ENCODE results near the gene BNC2. TPM values are rescaled to one million over a fixed set of nuclear protein-coding genes. Genes with fewer than 3 reads are reported as not detected.

BNC2 gene
- total and polyA plus RNA-seq, 2 of the 4 experiments (the other 2 are of a cell fraction): 15.5 to 45.2 TPM

GRCh38 chr9:16460696-16461095 lies 409.8 kb downstream of the BNC2 start:
- Histone ChIP-seq H2AFZ (replicated peaks; ENCODE audit: low read length, poor library complexity) (no peak overlapping the region), H2BK5ac (ENCODE audit: low read depth, low read length, poor library complexity, severe bottlenecking) (no peak overlapping the region), H3K79me1 (ENCODE audit: low read depth in 1 of 2, low read length in 2 of 2) (peaks cover 35 to 53% of the 10 kb centered on the region in 2 experiments), H3K18ac (ENCODE audit: low read depth, low read length) (no peak overlapping the region), H3K4me3 (ENCODE audit: insufficient read depth, low read depth, low read length) (no peak overlapping the region), H3K9me1 (ENCODE audit: insufficient read depth, low read length) (peaks cover 18% of the 10 kb centered on the region), H2BK120ac (ENCODE audit: low read depth, low read length) (no peak overlapping the region), H2AK5ac (ENCODE audit: low read depth, low read length) (no peak overlapping the region), H2BK15ac (ENCODE audit: low read depth, low read length) (no peak overlapping the region), H2AK9ac (replicated peaks; ENCODE audit: low read depth, low read length, poor library complexity) (no peak overlapping the region), H4K20me1 (ENCODE audit: insufficient read depth, low read length) (peaks cover 4% of the 10 kb centered on the region; the same call in 1 of the 2 replicates), H3K23ac (ENCODE audit: low read depth, low read length) (no peak overlapping the region), H3K4me2 (ENCODE audit: low read depth, low read length) (no peak overlapping the region), H3K4ac (ENCODE audit: low read depth, low read length) (no peak overlapping the region), H4K8ac (ENCODE audit: low read depth in 2 of 2, low read length in 2 of 2) (no peak overlapping the region), H3K27ac (ENCODE audit: insufficient read depth, low read length) (no peak overlapping the region), H3K4me1 (ENCODE audit: control insufficient read depth, insufficient read depth, low read length) (peaks cover 11% of the 10 kb centered on the region), H3K9me3 (ENCODE audit: control insufficient read depth, insufficient read depth, low read length) (no peaks in the 10 kb centered on the region), H3K56ac (ENCODE audit: extremely low read depth, insufficient read depth, low read length) (no peak overlapping the region), H3K27me3 (ENCODE audit: control insufficient read depth, insufficient read depth, low read length) (no peaks in the 10 kb centered on the region), H4K91ac (ENCODE audit: insufficient read depth, low read depth, low read length) (no peak overlapping the region), H3K14ac (replicated peaks; ENCODE audit: low read depth, low read length) (no peak overlapping the region), H2BK20ac (ENCODE audit: low read depth, low read length) (no peak overlapping the region), H4K5ac (ENCODE audit: low read depth, low read length) (no peak overlapping the region), H3K9ac (ENCODE audit: low read depth, low read length) (no peak overlapping the region), H3K36me3 (ENCODE audit: control insufficient read depth, insufficient read depth, low read length) (no peaks in the 10 kb centered on the region)
- intact Hi-C loops (cut with micrococcal nuclease) (no loop called here), dilution Hi-C loops (cut with HindIII; ENCODE audit: low sequenced_read_pairs, unreplicated experiment) (no loop called here), in situ Hi-C loops (cut with MboI; ENCODE audit: low sequenced_read_pairs) (no loop called here)
- no TSS peak for BruUV-seq (replicated peaks)
- DNase-seq: no peak
- WGBS, 2 experiments (ENCODE audit: extremely low coverage in 2 of 2, insufficient read length in 1 of 2): 94% methylated on average over 3 of the region's 6 CpGs; no CpG with 5 or more reads in 1 of the 2 experiments
- no peak for ATAC-seq (ENCODE audit: low read depth)
- TF ChIP-seq MAZ (IDR thresholded peaks at IDR 0.05; ENCODE audit: borderline replicate concordance, low read depth, low read length): no peak
- no peak for TF ChIP-seq POLR2A (IDR thresholded peaks at IDR 0.05; ENCODE audit: low read depth, low read length)
- TF ChIP-seq RFX5 (IDR thresholded peaks at IDR 0.05; ENCODE audit: low read depth, low read length): no peak
- no peak for TF ChIP-seq BHLHE40 (IDR thresholded peaks at IDR 0.05; ENCODE audit: low read depth, low read length)
- TF ChIP-seq SMC3 (IDR thresholded peaks at IDR 0.05; ENCODE audit: low read depth, low read length): no peak
- no peak for TF ChIP-seq MXI1 (IDR thresholded peaks at IDR 0.05; ENCODE audit: borderline replicate concordance, low read depth, low read length)
- TF ChIP-seq, protein P1, sequence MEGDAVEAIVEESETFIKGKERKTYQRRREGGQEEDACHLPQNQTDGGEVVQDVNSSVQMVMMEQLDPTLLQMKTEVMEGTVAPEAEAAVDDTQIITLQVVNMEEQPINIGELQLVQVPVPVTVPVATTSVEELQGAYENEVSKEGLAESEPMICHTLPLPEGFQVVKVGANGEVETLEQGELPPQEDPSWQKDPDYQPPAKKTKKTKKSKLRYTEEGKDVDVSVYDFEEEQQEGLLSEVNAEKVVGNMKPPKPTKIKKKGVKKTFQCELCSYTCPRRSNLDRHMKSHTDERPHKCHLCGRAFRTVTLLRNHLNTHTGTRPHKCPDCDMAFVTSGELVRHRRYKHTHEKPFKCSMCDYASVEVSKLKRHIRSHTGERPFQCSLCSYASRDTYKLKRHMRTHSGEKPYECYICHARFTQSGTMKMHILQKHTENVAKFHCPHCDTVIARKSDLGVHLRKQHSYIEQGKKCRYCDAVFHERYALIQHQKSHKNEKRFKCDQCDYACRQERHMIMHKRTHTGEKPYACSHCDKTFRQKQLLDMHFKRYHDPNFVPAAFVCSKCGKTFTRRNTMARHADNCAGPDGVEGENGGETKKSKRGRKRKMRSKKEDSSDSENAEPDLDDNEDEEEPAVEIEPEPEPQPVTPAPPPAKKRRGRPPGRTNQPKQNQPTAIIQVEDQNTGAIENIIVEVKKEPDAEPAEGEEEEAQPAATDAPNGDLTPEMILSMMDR (conservative IDR thresholded peaks at IDR 0.05; ENCODE audit: low read depth, low read length): no peak
- TF ChIP-seq RAD21 (IDR thresholded peaks at IDR 0.05; ENCODE audit: low read length): no peak
- TF ChIP-seq CEBPB (IDR thresholded peaks at IDR 0.05; ENCODE audit: low read depth, low read length): no peak
- TF ChIP-seq MAFK (IDR thresholded peaks at IDR 0.05; ENCODE audit: low read depth, low read length): no peak
- TF ChIP-seq FOS (IDR thresholded peaks at IDR 0.05; ENCODE audit: low read depth, low read length): no peak
- TF ChIP-seq, protein P2, sequence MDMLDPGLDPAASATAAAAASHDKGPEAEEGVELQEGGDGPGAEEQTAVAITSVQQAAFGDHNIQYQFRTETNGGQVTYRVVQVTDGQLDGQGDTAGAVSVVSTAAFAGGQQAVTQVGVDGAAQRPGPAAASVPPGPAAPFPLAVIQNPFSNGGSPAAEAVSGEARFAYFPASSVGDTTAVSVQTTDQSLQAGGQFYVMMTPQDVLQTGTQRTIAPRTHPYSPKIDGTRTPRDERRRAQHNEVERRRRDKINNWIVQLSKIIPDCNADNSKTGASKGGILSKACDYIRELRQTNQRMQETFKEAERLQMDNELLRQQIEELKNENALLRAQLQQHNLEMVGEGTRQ (IDR thresholded peaks at IDR 0.05; ENCODE audit: low read depth, low read length): no peak
- no peak for TF ChIP-seq RCOR1 (IDR thresholded peaks at IDR 0.05; ENCODE audit: insufficient replicate concordance, low read length)
- TF ChIP-seq CHD1 (IDR thresholded peaks at IDR 0.05; ENCODE audit: low read depth, low read length): no peak
- no peak for TF ChIP-seq NFE2L2 (IDR thresholded peaks at IDR 0.05; ENCODE audit: low read depth, low read length)
- ChIA-PET POLR2A (ENCODE audit: unreplicated experiment) (no interaction called here), CTCF (no interaction called here)
